ENCODE results near the gene GAPVD1. TPM values are rescaled to one million over a fixed set of nuclear protein-coding genes. Genes with fewer than 3 reads are reported as not detected.

The GAPVD1 gene
- total and polyA plus RNA-seq, 10 of the 15 experiments (the other 5 are each of a cell fraction or from before 2014, with no cell fraction given): 4.3 to 36.6 (median 25.9) TPM

DNA sequence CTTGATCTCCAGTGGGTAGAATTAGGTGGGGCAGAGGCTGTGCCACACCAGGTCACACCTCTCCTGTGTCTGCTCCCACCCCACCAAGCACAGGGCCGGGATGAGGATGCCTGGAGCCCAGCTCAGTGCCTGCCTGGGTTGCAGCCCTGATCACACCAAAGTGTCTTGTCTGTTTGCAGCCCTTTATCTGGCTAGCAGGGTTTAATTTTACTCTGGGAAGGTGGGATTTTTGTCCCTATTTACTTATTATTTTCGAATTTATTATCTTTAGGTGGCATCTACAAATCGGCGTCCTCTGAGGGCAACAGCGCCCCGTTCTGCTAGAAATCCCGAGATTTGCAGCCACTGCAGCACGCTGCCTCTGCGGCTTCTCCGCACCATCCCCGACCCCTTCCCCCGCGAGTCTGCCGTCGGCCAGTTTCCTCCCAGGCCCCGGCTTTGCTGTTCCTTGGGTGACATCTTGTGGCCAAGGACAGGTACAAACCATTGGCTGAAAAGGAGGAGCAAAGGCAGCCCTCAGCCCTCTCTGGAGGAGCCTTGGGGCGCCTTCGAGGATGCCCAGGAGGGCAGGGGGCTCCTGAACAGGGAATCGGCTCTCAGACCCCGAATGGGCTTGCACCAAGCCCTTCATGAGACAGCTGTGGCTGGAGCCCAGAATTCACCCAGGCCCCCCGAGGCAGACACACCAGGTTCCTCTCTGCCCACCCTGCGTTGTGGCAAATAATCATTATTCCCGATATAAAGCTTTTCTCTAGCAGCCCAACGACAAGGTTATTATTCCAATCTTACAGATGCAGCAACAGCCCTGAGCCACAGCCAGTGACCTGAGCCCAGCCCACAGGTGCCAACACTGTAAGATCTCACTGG lies 113.0 kb downstream of the GAPVD1 start (continued):
- TF ChIP-seq MTA2 (IDR thresholded peaks at IDR 0.05; ENCODE audit: low read depth) (no peak), SIX5 (IDR thresholded peaks at IDR 0.05; ENCODE audit: low read depth, low read length, severe bottlenecking) (no peak), SREBF1 (IDR thresholded peaks at IDR 0.05; ENCODE audit: low read length) (no peak), GATAD2B (conservative IDR thresholded peaks at IDR 0.05; ENCODE audit: low read depth) (no peak), RCOR1 (conservative IDR thresholded peaks at IDR 0.05; ENCODE audit: low read depth, low read length) (no peak), HDAC2 (IDR thresholded peaks at IDR 0.05) (no peak), SREBF2 (IDR thresholded peaks at IDR 0.05; ENCODE audit: low read length) (no peak), TCF12 (IDR thresholded peaks at IDR 0.05; ENCODE audit: low read depth, low read length) (no peak), ZNF217 (IDR thresholded peaks at IDR 0.05) (no peak), RUNX3 (IDR thresholded peaks at IDR 0.05; ENCODE audit: low read length) (no peak; the same call in 1 of the 2 replicates), SMARCA5 (IDR thresholded peaks at IDR 0.05) (peak; percentile 38; the same call in 1 of the 2 replicates), IKZF1 (conservative IDR thresholded peaks at IDR 0.05) (no peak), TARDBP (IDR thresholded peaks at IDR 0.05; ENCODE audit: borderline replicate concordance) (no peak), YBX1 (IDR thresholded peaks at IDR 0.05) (no peak), YY1 (IDR thresholded peaks at IDR 0.05; ENCODE audit: low read depth, low read length) (peak; percentile 48; the same call in 1 of the 2 replicates), SPI1 (IDR thresholded peaks at IDR 0.05; ENCODE audit: borderline replicate concordance, insufficient read depth, low read depth, low read length) (no peak), EZH2 (IDR thresholded peaks at IDR 0.05; ENCODE audit: borderline replicate concordance, control insufficient read depth, low read depth, low read length) (no peak)
- TF ChIP-seq, protein P1, sequence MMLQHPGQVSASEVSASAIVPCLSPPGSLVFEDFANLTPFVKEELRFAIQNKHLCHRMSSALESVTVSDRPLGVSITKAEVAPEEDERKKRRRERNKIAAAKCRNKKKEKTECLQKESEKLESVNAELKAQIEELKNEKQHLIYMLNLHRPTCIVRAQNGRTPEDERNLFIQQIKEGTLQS (IDR thresholded peaks at IDR 0.05; ENCODE audit: borderline replicate concordance, extremely low read depth, low read depth, low read length): no peak
- TF ChIP-seq, protein P2, sequence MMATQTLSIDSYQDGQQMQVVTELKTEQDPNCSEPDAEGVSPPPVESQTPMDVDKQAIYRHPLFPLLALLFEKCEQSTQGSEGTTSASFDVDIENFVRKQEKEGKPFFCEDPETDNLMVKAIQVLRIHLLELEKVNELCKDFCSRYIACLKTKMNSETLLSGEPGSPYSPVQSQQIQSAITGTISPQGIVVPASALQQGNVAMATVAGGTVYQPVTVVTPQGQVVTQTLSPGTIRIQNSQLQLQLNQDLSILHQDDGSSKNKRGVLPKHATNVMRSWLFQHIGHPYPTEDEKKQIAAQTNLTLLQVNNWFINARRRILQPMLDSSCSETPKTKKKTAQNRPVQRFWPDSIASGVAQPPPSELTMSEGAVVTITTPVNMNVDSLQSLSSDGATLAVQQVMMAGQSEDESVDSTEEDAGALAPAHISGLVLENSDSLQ (IDR thresholded peaks at IDR 0.05): no peak
- TF ChIP-seq, protein P3, sequence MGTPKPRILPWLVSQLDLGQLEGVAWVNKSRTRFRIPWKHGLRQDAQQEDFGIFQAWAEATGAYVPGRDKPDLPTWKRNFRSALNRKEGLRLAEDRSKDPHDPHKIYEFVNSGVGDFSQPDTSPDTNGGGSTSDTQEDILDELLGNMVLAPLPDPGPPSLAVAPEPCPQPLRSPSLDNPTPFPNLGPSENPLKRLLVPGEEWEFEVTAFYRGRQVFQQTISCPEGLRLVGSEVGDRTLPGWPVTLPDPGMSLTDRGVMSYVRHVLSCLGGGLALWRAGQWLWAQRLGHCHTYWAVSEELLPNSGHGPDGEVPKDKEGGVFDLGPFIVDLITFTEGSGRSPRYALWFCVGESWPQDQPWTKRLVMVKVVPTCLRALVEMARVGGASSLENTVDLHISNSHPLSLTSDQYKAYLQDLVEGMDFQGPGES (IDR thresholded peaks at IDR 0.05): no peak
- TF ChIP-seq, protein P4, sequence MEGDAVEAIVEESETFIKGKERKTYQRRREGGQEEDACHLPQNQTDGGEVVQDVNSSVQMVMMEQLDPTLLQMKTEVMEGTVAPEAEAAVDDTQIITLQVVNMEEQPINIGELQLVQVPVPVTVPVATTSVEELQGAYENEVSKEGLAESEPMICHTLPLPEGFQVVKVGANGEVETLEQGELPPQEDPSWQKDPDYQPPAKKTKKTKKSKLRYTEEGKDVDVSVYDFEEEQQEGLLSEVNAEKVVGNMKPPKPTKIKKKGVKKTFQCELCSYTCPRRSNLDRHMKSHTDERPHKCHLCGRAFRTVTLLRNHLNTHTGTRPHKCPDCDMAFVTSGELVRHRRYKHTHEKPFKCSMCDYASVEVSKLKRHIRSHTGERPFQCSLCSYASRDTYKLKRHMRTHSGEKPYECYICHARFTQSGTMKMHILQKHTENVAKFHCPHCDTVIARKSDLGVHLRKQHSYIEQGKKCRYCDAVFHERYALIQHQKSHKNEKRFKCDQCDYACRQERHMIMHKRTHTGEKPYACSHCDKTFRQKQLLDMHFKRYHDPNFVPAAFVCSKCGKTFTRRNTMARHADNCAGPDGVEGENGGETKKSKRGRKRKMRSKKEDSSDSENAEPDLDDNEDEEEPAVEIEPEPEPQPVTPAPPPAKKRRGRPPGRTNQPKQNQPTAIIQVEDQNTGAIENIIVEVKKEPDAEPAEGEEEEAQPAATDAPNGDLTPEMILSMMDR (IDR thresholded peaks at IDR 0.05 in 2 of 3, conservative IDR thresholded peaks at IDR 0.05 in 1 of 3; ENCODE audit: control insufficient read depth in 2 of 3, extremely low read depth in 1 of 3, insufficient read depth in 1 of 3, low read depth in 3 of 3, low read length in 3 of 3): peak; percentile 82 to 87 (median 83)
- TF ChIP-seq, protein P5, sequence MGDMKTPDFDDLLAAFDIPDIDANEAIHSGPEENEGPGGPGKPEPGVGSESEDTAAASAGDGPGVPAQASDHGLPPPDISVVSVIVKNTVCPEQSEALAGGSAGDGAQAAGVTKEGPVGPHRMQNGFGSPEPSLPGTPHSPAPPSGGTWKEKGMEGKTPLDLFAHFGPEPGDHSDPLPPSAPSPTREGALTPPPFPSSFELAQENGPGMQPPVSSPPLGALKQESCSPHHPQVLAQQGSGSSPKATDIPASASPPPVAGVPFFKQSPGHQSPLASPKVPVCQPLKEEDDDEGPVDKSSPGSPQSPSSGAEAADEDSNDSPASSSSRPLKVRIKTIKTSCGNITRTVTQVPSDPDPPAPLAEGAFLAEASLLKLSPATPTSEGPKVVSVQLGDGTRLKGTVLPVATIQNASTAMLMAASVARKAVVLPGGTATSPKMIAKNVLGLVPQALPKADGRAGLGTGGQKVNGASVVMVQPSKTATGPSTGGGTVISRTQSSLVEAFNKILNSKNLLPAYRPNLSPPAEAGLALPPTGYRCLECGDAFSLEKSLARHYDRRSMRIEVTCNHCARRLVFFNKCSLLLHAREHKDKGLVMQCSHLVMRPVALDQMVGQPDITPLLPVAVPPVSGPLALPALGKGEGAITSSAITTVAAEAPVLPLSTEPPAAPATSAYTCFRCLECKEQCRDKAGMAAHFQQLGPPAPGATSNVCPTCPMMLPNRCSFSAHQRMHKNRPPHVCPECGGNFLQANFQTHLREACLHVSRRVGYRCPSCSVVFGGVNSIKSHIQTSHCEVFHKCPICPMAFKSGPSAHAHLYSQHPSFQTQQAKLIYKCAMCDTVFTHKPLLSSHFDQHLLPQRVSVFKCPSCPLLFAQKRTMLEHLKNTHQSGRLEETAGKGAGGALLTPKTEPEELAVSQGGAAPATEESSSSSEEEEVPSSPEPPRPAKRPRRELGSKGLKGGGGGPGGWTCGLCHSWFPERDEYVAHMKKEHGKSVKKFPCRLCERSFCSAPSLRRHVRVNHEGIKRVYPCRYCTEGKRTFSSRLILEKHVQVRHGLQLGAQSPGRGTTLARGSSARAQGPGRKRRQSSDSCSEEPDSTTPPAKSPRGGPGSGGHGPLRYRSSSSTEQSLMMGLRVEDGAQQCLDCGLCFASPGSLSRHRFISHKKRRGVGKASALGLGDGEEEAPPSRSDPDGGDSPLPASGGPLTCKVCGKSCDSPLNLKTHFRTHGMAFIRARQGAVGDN (IDR thresholded peaks at IDR 0.05): no peak

Measured in GM12878 (cell line).